GM18507 (cell line): Measurements from ENCODE around the gene LBR.
"Not testable (repeated sequence)": the region's sequence is repeated elsewhere in the genome, so short reads cannot be mapped to it uniquely, and the experiment has no call there.

Source experiments
- DNase-seq: peaks from one replicate; pipeline ENCODE4 v3.0.0; 2011; ENCODE audit warnings: low read depth; ENCODE audit not compliant: insufficient read length; ENCODE audit errors: extremely low spot score
- FAIRE-seq: peaks from 2 replicates; lab custom pipeline; 2011; peaks lifted over from hg19 to GRCh38; lab: Jason Lieb, UNC

The LBR gene

DNA sequence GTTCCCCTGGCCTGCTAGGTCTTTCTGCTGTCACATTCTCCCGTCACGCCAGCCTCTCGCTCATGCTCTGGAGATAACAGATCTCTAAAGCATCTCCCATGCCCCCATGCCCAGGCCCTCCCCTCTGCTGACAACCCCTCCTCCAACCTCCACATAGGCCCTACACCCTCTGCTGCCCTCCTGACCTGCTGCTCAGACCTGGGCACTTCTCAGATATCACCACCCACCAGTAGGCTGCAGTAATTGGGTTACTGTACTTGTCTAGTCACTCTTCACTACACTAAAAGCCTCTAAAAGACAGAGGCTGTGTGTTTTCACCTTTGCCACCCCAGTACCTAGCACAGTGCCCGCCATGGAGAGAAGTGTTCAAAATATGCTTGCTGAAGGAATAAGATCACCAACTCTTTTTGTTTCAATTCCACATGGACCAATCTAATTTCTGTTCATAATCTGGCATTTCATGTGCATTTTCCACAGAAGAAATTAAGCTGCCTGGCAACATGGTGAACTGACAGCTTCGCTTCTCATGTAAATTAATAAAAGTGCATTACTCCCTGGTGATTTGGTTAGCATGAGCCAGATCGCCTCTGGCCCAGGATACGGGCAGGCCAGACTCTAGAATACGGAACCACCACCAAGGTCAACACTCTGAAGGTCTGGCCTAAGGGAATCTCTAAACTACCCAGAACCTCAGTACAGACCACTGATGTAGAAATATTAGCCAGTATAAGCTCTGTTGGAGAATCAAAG, 20.7 kb downstream of the LBR start:
- DNase-seq (no peak), FAIRE-seq (no peak)

DNA sequence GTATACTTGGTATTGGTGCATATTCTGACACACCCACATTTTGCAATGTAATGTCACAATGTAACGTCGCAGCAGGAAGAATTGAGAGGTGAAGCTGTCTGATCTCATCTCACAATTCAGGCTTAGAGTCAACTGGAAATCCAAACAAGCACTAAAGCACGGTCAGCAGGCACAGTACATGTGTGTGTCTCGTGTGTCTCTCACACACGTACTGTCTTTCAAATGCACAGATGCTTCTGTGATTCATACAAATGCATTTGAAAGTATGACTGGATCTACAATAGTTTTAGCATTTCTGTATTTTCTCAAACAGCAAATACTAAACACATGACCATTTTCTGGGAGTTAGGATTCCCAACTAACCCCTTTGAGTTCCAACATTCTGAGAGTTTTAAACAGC, 26.9 kb downstream of the LBR start:
- no peak for DNase-seq
- no peak for FAIRE-seq

DNA sequence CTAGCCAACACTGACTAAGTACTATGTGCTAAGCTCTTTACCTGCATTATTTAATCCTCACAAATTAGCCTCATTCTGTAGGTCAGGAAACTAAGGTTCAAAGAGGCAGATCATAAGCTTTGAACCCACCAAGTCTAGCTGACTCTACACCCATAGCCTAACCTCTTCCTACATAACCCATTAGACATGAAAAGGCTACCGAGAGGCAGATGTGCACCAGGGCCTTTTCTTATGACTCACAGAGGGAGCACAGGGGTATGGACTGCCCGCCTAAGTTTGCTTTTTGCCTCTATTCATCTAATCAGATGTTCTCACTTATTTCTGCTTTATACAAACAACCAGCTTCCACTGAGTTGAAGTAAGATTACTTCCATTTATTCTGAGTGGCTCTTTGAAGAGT, 31.5 kb downstream of the LBR start:
- DNase-seq, result no peak
- no peak for FAIRE-seq

DNA sequence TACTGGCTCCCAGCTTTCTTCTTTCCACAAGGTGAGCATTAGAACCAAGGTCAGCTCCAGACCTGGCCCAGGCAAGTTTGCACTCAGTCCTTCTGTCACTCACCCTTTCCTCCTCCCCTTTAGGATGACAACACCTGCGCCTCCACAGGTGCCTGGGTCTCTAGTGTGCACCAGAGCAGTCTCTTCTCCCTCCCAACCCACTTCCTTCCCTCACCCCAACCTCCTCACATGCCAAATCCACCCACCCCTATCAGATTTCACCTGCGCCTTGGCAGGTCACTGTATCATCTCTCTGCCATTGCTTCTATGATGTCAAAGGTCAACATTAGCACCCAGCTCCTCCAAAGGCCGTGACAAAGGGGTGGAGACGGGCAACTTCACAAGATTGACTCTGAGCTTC, 38.0 kb downstream of the LBR start:
- FAIRE-seq (no peak), DNase-seq (no peak)

DNA sequence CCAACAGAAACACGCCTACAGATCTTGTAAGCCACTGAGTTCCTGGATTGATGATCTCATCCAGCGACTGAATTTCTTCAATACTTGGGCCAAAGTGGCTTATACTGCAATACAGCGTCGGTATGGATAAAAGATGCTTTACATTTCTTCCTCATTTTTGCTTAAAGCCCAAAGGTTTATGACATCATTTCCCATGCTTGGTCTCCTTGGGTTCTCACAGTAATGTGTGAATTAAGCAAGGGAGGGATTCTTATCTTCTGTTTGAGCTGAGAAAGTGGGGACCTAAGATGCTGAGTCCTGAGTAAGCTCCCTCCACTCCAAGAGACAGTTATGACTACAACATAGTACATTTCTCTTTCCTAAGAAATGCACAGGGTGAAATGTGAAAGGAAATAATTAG, 39.5 kb downstream of the LBR start:
- no peak for FAIRE-seq
- no peak for DNase-seq

DNA sequence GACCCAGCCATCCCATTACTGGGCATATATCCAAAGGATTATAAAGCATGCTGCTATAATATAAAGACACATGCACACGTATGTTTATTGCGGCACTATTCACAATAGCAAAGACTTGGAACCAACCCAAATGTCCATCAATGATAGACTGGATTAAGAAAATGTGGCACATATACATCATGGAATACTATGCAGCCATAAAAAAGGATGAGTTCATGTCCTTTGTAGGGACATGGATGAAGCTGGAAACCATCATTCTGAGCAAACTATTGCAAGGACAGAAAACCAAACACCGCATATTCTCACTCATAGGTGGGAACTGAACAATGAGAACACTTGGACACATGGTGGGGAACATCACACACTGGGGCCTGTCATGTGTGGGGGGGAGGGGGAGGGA, 41.0 kb downstream of the LBR start:
- not testable (repeated sequence) for FAIRE-seq, DNase-seq

DNA sequence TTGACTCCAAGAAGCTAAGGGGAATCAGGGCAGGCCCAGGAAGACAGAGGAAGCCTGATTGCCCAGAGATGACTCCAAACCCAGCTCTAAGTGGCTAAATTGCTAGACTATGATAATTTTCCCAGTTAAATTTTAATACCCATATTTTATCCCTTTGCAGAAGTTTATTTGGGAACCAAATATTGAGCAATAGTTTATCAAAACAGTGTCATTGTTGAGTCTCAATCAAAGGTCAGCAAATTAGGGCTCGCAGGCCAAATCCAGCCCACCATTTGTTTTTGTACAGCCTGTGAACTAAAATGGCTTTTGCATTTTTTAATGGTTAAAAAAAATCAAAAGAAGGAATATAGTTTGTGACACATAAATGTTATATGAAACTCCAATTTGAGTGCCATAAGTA, 47.1 kb downstream of the LBR start:
- DNase-seq, result no peak
- no peak for FAIRE-seq

DNA sequence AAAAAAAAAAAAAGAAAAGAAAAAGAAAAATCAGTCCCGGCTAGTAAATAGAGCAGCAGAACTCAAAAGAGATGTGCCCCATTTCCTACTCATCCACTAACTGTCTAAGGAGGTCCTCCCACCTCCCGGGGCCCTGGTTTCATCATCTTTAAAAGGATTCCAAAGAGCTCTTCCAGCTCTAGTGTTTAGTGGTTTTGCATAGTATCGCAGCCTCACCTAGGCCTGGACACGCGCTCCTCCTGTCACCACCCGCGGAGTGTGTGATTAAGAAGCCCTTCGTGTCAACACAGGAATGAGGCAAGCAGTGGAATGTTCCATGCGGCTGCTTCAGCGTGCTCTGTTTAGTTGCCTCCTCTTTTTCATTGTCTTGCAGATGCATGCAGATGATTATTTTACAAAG, 49.0 kb downstream of the LBR start:
- no peak for FAIRE-seq
- no peak for DNase-seq

DNA sequence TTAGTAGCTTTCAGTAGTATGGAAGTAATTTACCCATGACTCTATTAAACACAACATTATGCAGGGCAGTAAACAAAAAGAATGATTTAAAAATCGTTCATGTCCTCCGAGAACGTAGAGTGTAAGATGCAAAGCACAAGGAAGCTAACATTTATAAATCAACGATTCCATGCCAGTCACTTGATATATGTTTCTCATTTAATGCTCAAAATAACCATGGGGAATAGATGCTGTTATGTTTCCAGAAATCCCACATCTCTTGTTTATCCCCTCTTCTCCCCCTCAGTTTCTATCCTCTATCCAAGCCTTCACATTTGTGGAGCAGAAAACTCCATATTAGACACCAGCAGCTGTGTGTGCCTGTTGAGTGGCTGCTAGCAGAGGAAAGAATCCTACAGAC, 52.8 kb downstream of the LBR start:
- no peak for DNase-seq
- FAIRE-seq, result no peak

DNA sequence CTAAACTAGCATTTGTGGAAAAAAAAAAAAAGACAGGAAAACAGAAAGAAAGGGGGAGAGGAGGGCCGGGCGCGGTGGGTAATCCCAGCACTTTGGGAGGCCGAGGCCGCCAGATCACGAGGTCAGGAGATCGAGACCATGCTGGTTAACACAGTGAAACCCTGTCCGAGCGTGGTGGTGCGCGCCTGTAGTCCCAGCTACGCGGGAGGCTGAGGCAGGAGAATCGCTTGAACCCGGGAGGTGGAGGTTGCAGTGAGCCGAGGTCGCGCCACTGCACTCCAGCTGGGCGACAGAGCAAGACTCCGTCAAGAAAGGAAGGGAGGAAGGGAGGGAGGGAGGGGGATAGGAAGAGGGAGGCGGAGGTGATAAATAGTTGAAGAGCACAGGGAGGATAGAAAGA, 54.7 kb downstream of the LBR start:
- DNase-seq, result no peak

DNA sequence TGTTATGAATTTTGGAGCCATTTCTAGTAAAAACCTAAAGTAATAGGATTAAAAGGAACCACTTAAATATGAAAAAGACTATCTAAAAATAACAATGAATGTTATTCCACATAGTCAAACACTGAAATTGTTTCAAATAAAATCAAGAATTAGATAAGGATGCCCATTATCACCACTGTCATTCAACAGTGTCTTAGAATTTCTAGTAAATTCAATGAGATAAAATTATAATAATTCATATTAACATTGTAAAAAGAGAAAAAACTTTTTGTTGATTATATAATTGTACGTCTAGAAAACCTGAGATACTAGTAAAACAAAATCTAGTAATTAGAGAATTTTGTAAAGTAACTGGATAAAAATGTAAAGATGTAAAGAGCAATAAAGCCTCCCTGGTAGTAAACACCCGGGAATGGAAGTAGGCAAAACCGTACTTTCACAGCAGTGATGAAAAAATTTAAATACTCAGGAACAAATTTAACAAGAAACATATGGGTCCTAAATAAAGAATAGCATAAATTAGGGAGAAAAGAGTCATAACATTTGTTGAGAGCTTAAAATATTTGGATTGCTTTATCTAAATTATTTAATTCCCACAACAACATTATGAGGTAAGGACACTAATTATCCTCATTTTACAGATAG, 56.4 kb downstream of the LBR start:
- DNase-seq (no peak), FAIRE-seq (no peak)

More for the DNA sequence above, 54.7 kb downstream of the LBR start:
- no peak for FAIRE-seq

DNA sequence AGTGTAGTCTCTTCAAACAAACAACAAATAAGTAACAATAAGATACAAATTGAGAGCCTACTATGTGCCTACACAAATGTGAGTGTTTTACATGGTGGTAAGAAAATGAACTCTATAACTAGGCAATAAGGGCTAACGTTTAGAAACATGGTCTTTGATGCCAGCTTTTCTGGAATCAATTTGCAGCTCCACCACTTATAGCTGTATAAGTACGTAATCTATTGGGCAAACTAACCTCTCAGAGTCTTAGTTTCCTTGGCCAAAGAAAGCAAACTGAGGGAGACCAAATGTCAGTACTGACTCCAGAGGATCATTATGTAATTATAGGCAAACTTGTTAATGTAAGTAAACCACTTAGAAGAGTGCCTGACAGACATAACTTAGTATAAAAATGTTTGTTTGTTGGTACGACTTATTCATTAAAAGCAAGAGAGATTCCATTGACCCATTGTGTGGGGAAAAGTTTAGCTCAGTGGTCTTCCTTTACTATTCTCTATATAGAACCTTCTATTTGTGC, 59.7 kb downstream of the LBR start:
- DNase-seq (no peak), FAIRE-seq (no peak)

DNA sequence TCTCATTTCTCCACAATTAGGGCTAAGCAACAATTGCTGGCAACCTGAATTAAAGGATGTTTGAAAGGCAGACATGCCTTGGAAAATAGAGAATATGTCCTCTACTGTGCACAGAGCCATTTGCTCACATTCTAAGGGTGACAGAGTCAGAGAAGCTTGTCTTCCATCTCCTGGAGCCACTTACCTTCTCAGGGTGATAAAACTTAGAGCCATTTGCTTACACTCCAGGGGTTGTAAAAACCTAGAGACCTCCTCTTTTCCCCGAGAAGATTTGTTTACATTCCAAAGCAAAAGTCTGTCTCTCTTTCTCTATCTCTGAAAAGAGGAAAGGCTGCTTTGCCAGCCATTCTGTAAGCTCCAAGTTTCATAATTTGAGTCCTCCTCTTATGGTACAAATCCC, 61.3 kb downstream of the LBR start:
- FAIRE-seq (no peak), DNase-seq (no peak)

DNA sequence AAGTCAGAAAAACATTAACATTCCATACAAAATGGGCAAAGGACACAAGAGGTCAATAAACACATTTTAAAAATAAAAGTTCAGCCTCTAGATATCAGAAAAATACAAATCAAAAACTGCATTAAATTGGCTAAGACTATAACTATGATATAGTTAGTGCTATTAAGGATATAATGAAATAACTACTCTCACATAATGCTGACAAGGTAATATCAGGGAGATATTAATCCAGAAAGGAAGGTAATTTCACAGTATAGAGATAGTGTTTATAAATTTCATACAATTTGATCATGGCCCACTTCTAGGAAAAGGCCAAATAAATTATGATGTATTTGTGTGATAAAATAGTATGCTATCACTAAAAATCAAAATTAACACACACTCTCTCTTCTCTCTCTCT, 61.8 kb downstream of the LBR start:
- FAIRE-seq (no peak), DNase-seq (no peak)

DNA sequence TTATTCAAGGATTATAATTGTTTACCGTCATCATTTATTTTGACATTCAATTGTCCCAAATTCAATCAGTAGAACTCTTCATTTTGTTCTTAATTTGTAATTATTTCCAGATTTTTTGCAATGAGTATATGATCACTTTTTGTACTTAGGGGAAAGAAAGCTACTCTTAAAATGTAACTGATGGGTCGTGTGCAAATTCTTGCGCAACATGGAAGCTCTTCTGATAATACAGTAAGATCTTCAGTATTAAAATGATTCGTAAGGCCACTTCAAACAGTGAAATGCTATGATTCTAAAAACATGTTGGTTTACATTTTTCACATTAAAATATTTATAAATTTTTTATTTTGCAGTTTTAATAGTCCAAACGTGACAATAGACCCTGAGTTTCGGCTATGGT, 63.4 kb downstream of the LBR start:
- FAIRE-seq (no peak), DNase-seq (no peak)

DNA sequence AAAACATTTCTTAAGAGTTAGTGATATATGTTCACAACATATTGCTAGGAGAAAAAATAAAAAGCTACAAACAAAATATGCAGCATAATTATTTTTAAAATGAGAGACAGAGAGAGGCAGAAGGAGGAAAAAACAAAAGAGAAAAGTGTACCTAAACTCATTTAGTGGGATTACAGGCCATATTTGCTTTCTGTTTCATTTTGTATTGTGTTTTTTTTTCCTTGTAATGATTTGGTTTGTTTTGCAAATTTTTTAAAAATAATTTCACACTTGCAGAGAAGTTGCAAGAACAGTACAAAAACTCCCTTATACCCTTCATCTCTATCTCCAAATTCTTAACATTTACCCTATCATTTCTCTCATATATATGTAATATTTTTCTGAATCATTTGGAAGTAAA, 65.0 kb downstream of the LBR start:
- FAIRE-seq (no peak), DNase-seq (no peak)

DNA sequence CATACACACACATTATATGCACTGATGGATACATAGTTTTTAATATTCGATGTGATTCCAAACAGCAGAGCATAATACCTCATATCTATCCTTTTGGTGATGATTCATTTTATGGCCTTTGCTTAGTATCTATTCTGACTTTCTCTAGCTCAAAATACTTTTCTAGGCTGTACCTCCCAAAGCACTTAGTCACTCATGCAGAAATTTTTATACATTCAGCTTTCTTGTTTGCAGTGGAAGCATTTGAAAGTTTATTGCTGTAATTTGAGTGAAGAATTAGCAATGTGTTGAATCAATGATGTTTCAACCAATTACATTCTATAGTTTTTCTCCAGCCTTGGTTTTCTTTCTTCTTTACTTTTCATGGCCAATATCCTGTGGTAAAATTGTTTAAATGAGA, 66.7 kb downstream of the LBR start:
- FAIRE-seq (no peak), DNase-seq (no peak)

DNA sequence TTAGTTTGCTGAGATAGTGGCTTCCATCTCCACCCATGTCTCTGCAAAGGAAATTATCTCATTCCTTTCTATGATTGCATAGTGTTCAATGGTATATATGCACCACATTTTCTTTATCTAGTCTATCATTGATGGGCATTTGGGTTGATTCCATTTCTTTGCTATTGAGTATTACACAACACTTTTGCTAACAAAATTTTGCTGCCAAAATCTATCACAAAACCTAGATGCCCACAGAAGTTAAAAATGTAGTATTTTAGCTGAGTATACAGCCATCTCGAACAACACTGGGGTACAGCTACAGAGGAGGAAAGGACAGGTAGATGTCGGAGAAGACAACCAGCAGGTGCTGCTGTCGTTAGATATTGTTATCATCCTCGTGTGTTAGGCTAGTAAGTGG, 67.7 kb downstream of the LBR start:
- DNase-seq, result no peak
- FAIRE-seq, result no peak

DNA sequence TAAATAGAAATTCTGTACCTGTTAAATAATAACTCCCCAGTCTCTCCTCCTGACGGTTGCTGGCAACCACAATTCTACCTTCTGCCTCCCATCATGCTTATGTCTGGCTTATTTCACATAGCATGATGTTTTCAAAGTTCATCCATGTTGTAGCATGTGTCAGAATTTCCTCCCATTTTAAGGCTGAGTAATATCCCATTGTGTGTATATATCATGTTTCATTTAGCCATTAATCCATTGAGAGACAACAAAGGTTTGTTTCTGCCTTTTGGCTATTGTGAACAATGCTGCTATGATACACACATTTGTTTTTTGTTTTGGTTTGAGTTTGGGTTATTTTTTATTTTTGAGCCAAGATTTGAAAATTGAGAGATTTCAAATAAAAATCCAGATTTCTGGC, 72.0 kb downstream of the LBR start:
- DNase-seq, result no peak
- peak; percentile 5 for FAIRE-seq

DNA sequence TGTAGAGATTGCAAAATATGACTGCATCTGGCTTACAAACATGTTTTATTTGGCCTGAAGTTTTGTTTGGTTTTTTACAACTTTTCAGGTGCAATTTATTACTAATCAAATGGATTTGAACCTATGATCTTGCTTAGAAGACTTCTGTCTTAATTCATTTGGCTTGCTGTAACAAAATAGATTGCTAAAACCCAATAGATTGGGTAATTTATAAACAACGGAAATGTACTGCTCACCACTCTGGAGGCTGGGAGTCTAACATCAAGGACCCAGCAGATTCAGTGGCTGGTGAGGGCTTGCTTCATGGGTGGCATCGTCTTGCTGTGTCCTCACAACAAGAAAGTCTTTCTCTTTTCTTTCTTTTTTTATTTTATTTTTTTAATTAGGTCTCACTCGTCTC, 72.9 kb downstream of the LBR start:
- no peak for FAIRE-seq
- DNase-seq, result no peak
